MM.1S (cell line): ENCODE results near the gene ACCSL.

Experiments
- DNase-seq: peaks from one replicate; pipeline ENCODE4 v3.0.0-alpha.2; 2015
- H2AFZ ChIP-seq: fragments of 300-600 bp; sonication (generic); 2 replicates; pipeline ENCODE4 v1.6.0; 2016; ENCODE audit warnings: antibody characterized with exemption, low read length
- H3F3A ChIP-seq: fragments of 300-600 bp; sonication (generic); 2 replicates; pipeline ENCODE4 v1.6.1; 2016; ENCODE audit warnings: mild to moderate bottlenecking, antibody characterized with exemption, low read length, moderate library complexity, mixed read lengths; ENCODE audit not compliant: insufficient read depth
- H3K27ac ChIP-seq: fragments of 300-600 bp; sonication (generic); 2 replicates; pipeline ENCODE4 v1.5.1; 2016; ENCODE audit warnings: mild to moderate bottlenecking, low read length
- H3K27me3 ChIP-seq: fragments of 300-600 bp; sonication (generic); replicated peaks from 2 replicates; pipeline ENCODE4 v1.6.0; 2016; ENCODE audit warnings: low read length; ENCODE audit not compliant: insufficient read depth
- H3K36me3 ChIP-seq: fragments of 300-600 bp; sonication (generic); replicated peaks from 2 replicates; pipeline ENCODE4 v1.6.1; 2016; ENCODE audit warnings: mild to moderate bottlenecking, low read length, mixed read lengths; ENCODE audit not compliant: insufficient read depth
- H3K4me1 ChIP-seq: fragments of 300-600 bp; sonication (generic); 2 replicates; pipeline ENCODE4 v1.6.1; 2016; ENCODE audit warnings: low read length, mixed read lengths
- H3K4me2 ChIP-seq: fragments of 300-600 bp; sonication (generic); 2 replicates; pipeline ENCODE4 v1.6.0; 2016; ENCODE audit warnings: low read depth, low read length
- H3K4me3 ChIP-seq: fragments of 300-600 bp; sonication (generic); 2 replicates; pipeline ENCODE4 v1.5.1; 2016; ENCODE audit warnings: low read length, mixed read lengths
- H3K79me2 ChIP-seq: fragments of 300-600 bp; sonication (generic); 2 replicates; pipeline ENCODE4 v1.6.1; 2016; ENCODE audit warnings: mixed run types, low read length, mixed read lengths
- H3K9ac ChIP-seq: fragments of 300-600 bp; sonication (generic); 2 replicates; pipeline ENCODE4 v1.6.1; 2016; ENCODE audit warnings: low read length, mixed read lengths
- H3K9me2 ChIP-seq: fragments of 300-600 bp; sonication (generic); replicated peaks from 2 replicates; pipeline ENCODE4 v1.6.1; 2016; ENCODE audit warnings: mild to moderate bottlenecking, low read length, mixed read lengths; ENCODE audit not compliant: insufficient read depth
- H3K9me3 ChIP-seq: fragments of 300-600 bp; sonication (generic); replicated peaks from 2 replicates; pipeline ENCODE4 v1.6.1; 2016; ENCODE audit warnings: mild to moderate bottlenecking, low read length, mixed read lengths; ENCODE audit not compliant: insufficient read depth
- H4K20me1 ChIP-seq: fragments of 300-600 bp; sonication (generic); 2 replicates; pipeline ENCODE4 v1.6.1; 2016; ENCODE audit warnings: mild to moderate bottlenecking, low read length, moderate library complexity, mixed read lengths; ENCODE audit not compliant: insufficient read depth
- EZH2 ChIP-seq: fragments of 300-600 bp; sonication (generic); optimal IDR thresholded peaks from 2 replicates; pipeline ENCODE3; 2017; ENCODE audit warnings: low read depth, mild to moderate bottlenecking, antibody characterized with exemption, low read length, mixed read lengths
- EZH2phosphoT487 ChIP-seq: fragments of 300-600 bp; sonication (generic); IDR thresholded peaks from 2 replicates; pipeline ENCODE4 v1.6.1; 2018; ENCODE audit warnings: antibody characterized with exemption, low read length
- TF ChIP-seq, protein P1 (sequence below): fragments of 300-600 bp; sonication (generic); IDR thresholded peaks from 2 replicates; pipeline ENCODE4 v1.5.1; 2016; ENCODE audit warnings: antibody characterized with exemption, low read length, mixed read lengths

Gene ACCSL

DNA sequence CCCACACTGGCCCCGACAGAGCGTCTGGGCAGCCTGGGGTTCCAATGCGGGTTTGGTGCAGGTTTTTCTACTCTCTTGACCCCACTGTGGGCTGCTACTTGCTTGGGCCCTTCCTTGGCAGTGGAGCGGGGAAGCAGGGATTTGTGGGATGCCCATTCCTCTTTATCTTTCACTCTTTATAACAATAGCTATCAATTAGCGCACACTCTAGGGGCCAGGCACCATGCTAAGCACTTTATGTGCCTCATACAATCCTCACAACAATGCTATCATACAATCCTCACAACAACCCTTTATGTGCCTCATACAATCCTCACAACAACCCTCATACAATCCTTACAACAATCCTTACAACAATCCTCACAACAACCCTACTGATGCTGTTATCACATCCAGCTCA, 31.0 kb downstream of the ACCSL start:
- Histone ChIP-seq H3K27me3 (no peaks in the 10 kb centered on the region), H2AFZ (no peak overlapping the region), H3K4me1 (no peaks in the 10 kb centered on the region), H3K4me2 (no peak overlapping the region), H4K20me1 (no peaks in the 10 kb centered on the region), H3F3A (no peaks in the 10 kb centered on the region), H3K9ac (no peak overlapping the region), H3K27ac (no peak overlapping the region), H3K36me3 (no peaks in the 10 kb centered on the region), H3K79me2 (no peaks in the 10 kb centered on the region), H3K9me2 (no peaks in the 10 kb centered on the region), H3K9me3 (no peaks in the 10 kb centered on the region), H3K4me3 (no peak overlapping the region)
- no peak for DNase-seq
- TF ChIP-seq, protein P1, sequence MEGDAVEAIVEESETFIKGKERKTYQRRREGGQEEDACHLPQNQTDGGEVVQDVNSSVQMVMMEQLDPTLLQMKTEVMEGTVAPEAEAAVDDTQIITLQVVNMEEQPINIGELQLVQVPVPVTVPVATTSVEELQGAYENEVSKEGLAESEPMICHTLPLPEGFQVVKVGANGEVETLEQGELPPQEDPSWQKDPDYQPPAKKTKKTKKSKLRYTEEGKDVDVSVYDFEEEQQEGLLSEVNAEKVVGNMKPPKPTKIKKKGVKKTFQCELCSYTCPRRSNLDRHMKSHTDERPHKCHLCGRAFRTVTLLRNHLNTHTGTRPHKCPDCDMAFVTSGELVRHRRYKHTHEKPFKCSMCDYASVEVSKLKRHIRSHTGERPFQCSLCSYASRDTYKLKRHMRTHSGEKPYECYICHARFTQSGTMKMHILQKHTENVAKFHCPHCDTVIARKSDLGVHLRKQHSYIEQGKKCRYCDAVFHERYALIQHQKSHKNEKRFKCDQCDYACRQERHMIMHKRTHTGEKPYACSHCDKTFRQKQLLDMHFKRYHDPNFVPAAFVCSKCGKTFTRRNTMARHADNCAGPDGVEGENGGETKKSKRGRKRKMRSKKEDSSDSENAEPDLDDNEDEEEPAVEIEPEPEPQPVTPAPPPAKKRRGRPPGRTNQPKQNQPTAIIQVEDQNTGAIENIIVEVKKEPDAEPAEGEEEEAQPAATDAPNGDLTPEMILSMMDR, result no peak
- TF ChIP-seq EZH2phosphoT487 (no peak), EZH2 (no peak)

DNA sequence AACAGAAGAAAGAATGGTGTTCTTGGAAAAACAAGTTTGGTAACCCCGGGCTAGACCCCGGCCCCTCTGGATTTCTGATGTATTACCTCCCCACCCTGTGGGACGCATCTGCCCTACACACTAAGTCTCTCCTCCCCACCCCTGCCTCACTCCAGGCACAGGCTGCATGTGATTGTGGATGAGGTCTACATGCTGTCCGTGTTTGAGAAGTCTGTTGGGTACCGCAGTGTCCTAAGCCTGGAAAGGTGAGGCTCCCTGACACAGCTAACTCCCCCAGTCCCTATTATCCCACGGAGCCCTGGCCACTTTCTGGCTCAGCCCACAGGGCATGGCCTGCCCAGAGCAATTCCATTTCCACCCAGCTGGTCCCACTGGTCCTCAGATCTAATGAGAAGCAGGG, 31.6 kb downstream of the ACCSL start:
- H4K20me1 ChIP-seq, result no peaks in the 10 kb centered on the region
- no peak for DNase-seq
- H3K9me3 ChIP-seq, result no peaks in the 10 kb centered on the region
- no peak overlapping the region for H3K4me3 ChIP-seq
- TF ChIP-seq, protein P1, result no peak
- TF ChIP-seq EZH2phosphoT487, result no peak
- no peak for TF ChIP-seq EZH2
- no peaks in the 10 kb centered on the region for H3K27me3 ChIP-seq
- H3K9ac ChIP-seq, result no peak overlapping the region
- H3K36me3 ChIP-seq, result no peaks in the 10 kb centered on the region
- no peak overlapping the region for H2AFZ ChIP-seq
- no peak overlapping the region for H3K27ac ChIP-seq
- no peaks in the 10 kb centered on the region for H3K79me2 ChIP-seq
- H3K4me2 ChIP-seq, result no peak overlapping the region
- H3F3A ChIP-seq, result no peaks in the 10 kb centered on the region
- no peaks in the 10 kb centered on the region for H3K9me2 ChIP-seq
- H3K4me1 ChIP-seq, result no peaks in the 10 kb centered on the region

GRCh38 chr11:44080951-44081350, 33.2 kb downstream of the ACCSL start:
- Histone ChIP-seq H2AFZ (no peak overlapping the region), H3K27ac (no peak overlapping the region), H3K27me3 (no peaks in the 10 kb centered on the region)

More at GRCh38 chr11:44080951-44081350, 33.2 kb downstream of the ACCSL start:
- Histone ChIP-seq H3K9me2 (no peaks in the 10 kb centered on the region), H3F3A (no peaks in the 10 kb centered on the region), H3K79me2 (no peaks in the 10 kb centered on the region), H3K4me1 (no peaks in the 10 kb centered on the region), H3K9ac (no peak overlapping the region), H3K9me3 (no peaks in the 10 kb centered on the region), H4K20me1 (no peaks in the 10 kb centered on the region), H3K36me3 (no peaks in the 10 kb centered on the region), H3K4me2 (no peak overlapping the region), H3K4me3 (no peak overlapping the region)
- no peak for DNase-seq
- TF ChIP-seq EZH2, result no peak
- TF ChIP-seq, protein P1, result no peak
- no peak for TF ChIP-seq EZH2phosphoT487
